Trophoblast cell (in vitro differentiated cells and primary cell): Measurements from ENCODE around the gene BCORL1.
A peak's percentile ranks its signal among the peaks of the same experiment; 100 is the strongest.

Experiments used
- DNase-seq, 2 donors: peaks; one replicate each; pipeline ENCODE4 v3.0.0-alpha.2; 2016
- H2AFZ ChIP-seq: 2 replicates; pipeline ENCODE4 v1.6.1; 2013; ENCODE audit warnings: low read length, moderate library complexity, mild to moderate bottlenecking; ENCODE audit not compliant: insufficient read depth, poor library complexity
- H2AK5ac ChIP-seq: 2 replicates; pipeline ENCODE4 v1.6.1; 2013; ENCODE audit warnings: mild to moderate bottlenecking, low read length
- H2BK120ac ChIP-seq: 2 replicates; pipeline ENCODE4 v1.6.1; 2013; ENCODE audit warnings: low read length, mild to moderate bottlenecking, moderate library complexity; ENCODE audit not compliant: insufficient read depth, poor library complexity
- H2BK12ac ChIP-seq: 2 replicates; pipeline ENCODE4 v1.6.1; 2013; ENCODE audit warnings: mild to moderate bottlenecking, low read length, moderate library complexity
- H2BK5ac ChIP-seq: 2 replicates; pipeline ENCODE4 v1.6.1; 2013; ENCODE audit warnings: low read length, low read depth, moderate library complexity, mild to moderate bottlenecking; ENCODE audit not compliant: poor library complexity
- H3K14ac ChIP-seq: 2 replicates; pipeline ENCODE4 v1.6.1; 2013; ENCODE audit warnings: mild to moderate bottlenecking, low read length
- H3K18ac ChIP-seq: 2 replicates; pipeline ENCODE4 v1.6.1; 2013; ENCODE audit warnings: mild to moderate bottlenecking, low read length
- H3K23ac ChIP-seq: 2 replicates; pipeline ENCODE4 v1.6.1; 2013; ENCODE audit warnings: low read length
- H3K27ac ChIP-seq: 2 replicates; pipeline ENCODE4 v1.5.1; 2013; ENCODE audit warnings: low read depth, mild to moderate bottlenecking, inconsistent platforms, low read length, moderate library complexity
- H3K27me3 ChIP-seq: 2 replicates; pipeline ENCODE4 v1.6.1; 2013; ENCODE audit warnings: inconsistent platforms, mild to moderate bottlenecking, low read length, moderate library complexity; ENCODE audit not compliant: insufficient read depth
- H3K36me3 ChIP-seq, 2 experiments: 1 replicate in 1 of 2; 2 replicates in 1 of 2; pipeline ENCODE4 v1.6.1; 2013; ENCODE audit warnings: low read length in 2 of 2, mild to moderate bottlenecking in 2 of 2, moderate library complexity in 1 of 2; ENCODE audit not compliant: insufficient read depth in 2 of 2, control insufficient read depth in 1 of 2
- H3K4ac ChIP-seq: 2 replicates; pipeline ENCODE4 v1.6.1; 2013; ENCODE audit warnings: low read depth, mild to moderate bottlenecking, low read length, moderate library complexity
- H3K4me1 ChIP-seq, 2 experiments: 1 replicate in 1 of 2; 2 replicates in 1 of 2; pipeline ENCODE4 v1.6.1; 2013; ENCODE audit warnings: low read length in 2 of 2, mild to moderate bottlenecking in 2 of 2, moderate library complexity in 1 of 2; ENCODE audit not compliant: insufficient read depth in 2 of 2, control insufficient read depth in 1 of 2
- H3K4me2 ChIP-seq: 2 replicates; pipeline ENCODE4 v1.6.1; 2013; ENCODE audit warnings: inconsistent platforms, mild to moderate bottlenecking, low read length, moderate library complexity
- H3K4me3 ChIP-seq: 2 replicates; pipeline ENCODE4 v1.5.1; 2013; ENCODE audit warnings: mild to moderate bottlenecking, low read depth, low read length, inconsistent platforms
- H3K79me1 ChIP-seq: one replicate; pipeline ENCODE4 v1.6.1; 2013; ENCODE audit warnings: low read length
- H3K79me2 ChIP-seq: 2 replicates; pipeline ENCODE4 v1.6.1; 2013; ENCODE audit warnings: low read length, mild to moderate bottlenecking; ENCODE audit not compliant: control insufficient read depth, insufficient read depth, poor library complexity
- H3K9ac ChIP-seq: 2 replicates; pipeline ENCODE4 v1.6.1; 2013; ENCODE audit warnings: mild to moderate bottlenecking, low read length
- H3K9me3 ChIP-seq: 2 replicates; pipeline ENCODE4 v1.6.1; 2013; ENCODE audit warnings: low read depth, mild to moderate bottlenecking, control low read depth, inconsistent platforms, low read length; ENCODE audit not compliant: insufficient read depth
- H4K12ac ChIP-seq: 2 replicates; pipeline ENCODE4 v1.6.1; 2013; ENCODE audit warnings: low read depth, mild to moderate bottlenecking, low read length, moderate library complexity
- H4K8ac ChIP-seq: 2 replicates; pipeline ENCODE4 v1.6.1; 2013; ENCODE audit warnings: low read depth, mild to moderate bottlenecking, low read length, moderate library complexity
- H4K91ac ChIP-seq: one replicate; pipeline ENCODE4 v1.6.1; 2013; ENCODE audit warnings: low read depth, mild to moderate bottlenecking, low read length, moderate library complexity
- WGBS: extraction: QIAGEN DNeasy Blood & Tissue Kit; methylation state at CpG from one replicate; pipeline ENCODE4 v1.1.7; 2013; ENCODE audit warnings: missing lambda C conversion rate; ENCODE audit not compliant: insufficient read length, insufficient coverage; ENCODE audit errors: extremely low coverage; 5-methylcytosine and 5-hydroxymethylcytosine counted together

BCORL1 gene

DNA sequence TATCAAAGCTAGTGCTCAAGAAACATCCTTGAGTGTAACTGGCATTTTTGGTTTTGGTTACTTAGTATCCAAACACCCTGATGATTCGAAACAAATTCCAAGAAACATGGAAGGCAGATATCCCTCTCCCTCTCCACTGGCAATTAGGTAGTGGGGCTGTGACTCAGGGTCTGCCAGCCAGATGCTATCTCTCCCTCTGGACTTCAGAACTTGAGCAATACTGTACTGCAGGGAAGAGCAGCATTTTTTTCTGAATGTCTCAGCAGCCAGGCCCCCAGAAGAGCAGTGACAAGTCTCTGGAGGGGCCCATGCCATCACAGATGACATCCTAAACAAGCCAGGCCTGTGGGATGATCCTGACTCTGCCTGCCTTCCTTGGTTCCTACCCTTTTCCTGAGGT, 37.3 kb upstream of the BCORL1 start:
- Histone ChIP-seq H2AFZ (no peak overlapping the region), H3K14ac (no peak overlapping the region), H3K36me3 (no peaks in the 10 kb centered on the region), H3K4ac (no peak overlapping the region), H3K4me1 (peaks cover 0 to 2% of the 10 kb centered on the region in 2 experiments), H2BK5ac (no peak overlapping the region), H4K91ac (no peak overlapping the region), H3K4me3 (no peak overlapping the region), H4K12ac (no peak overlapping the region), H2BK12ac (no peak overlapping the region), H3K18ac (no peak overlapping the region), H3K4me2 (no peak overlapping the region), H3K79me1 (no peaks in the 10 kb centered on the region), H2BK120ac (no peak overlapping the region), H3K9me3 (no peaks in the 10 kb centered on the region), H3K27me3 (no peaks in the 10 kb centered on the region), H3K23ac (no peak overlapping the region), H3K79me2 (no peaks in the 10 kb centered on the region), H3K9ac (no peak overlapping the region), H3K27ac (peak overlapping the region; percentile 52), H2AK5ac (no peak overlapping the region), H4K8ac (no peak overlapping the region)
- peak; percentile 80 to 83 for DNase-seq
- no CpG with 5 or more reads among the region's 1 CpG for WGBS

DNA sequence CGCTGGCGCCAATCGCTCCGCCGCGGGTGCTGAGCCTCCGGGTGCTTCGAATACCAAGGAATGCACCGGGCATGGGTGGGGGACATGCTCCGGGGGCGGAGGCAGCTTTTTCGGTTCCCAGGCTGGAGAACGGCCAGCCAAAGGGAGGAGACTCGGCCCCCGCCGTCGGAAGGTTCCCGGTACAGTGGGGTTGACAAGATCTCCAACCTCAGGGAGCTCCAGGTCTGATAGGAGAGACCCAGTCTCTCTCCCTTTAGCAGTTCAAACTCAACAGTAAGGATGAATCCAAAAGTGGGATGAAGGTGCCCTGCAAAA, 29.1 kb upstream of the BCORL1 start:
- H3K9me3 ChIP-seq: no peaks in the 10 kb centered on the region
- peak overlapping the region; percentile 67 for H4K8ac ChIP-seq
- WGBS: no CpG with 5 or more reads among the region's 18 CpGs
- H2BK120ac ChIP-seq: no peak overlapping the region
- H3K18ac ChIP-seq: no peak overlapping the region
- H3K79me1 ChIP-seq: peaks cover 6% of the 10 kb centered on the region
- peaks cover 6 to 14% of the 10 kb centered on the region in 2 experiments for H3K4me1 ChIP-seq
- peak overlapping the region; percentile 62 for H3K4me2 ChIP-seq
- DNase-seq: no peak
- no peaks in the 10 kb centered on the region for H3K36me3 ChIP-seq
- no peak overlapping the region for H4K91ac ChIP-seq
- no peak overlapping the region for H2BK5ac ChIP-seq
- H3K27ac ChIP-seq: no peak overlapping the region
- no peak overlapping the region for H3K14ac ChIP-seq
- H3K4me3 ChIP-seq: no peak overlapping the region
- H2BK12ac ChIP-seq: no peak overlapping the region
- H3K4ac ChIP-seq: no peak overlapping the region
- H2AK5ac ChIP-seq: no peak overlapping the region
- peak overlapping the region; percentile 63 for H2AFZ ChIP-seq
- peaks cover 2% of the 10 kb centered on the region for H3K79me2 ChIP-seq
- no peaks in the 10 kb centered on the region for H3K27me3 ChIP-seq
- no peak overlapping the region for H4K12ac ChIP-seq
- no peak overlapping the region for H3K23ac ChIP-seq
- no peak overlapping the region for H3K9ac ChIP-seq

DNA sequence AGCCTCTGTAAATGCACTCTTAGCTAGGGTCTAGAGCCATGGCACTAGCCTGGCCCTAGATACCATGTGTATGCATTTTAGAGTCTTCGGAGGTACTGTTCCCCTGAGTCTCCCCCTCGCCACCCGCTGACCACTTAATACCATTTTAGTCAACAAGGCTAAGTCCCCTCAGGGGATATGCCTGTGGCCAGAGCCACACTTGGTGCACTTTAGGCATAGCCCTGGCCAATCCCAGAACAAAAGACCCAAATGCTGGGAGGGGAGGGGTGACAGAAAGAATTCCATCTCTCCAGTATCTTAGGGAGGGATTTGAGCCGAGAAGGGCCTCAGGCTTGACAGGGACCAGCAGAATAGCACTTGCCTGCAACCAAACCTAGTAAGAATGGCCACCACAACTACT, 28.6 kb upstream of the BCORL1 start:
- no peak overlapping the region for H3K4me3 ChIP-seq
- H2AFZ ChIP-seq: no peak overlapping the region
- no peak overlapping the region for H2BK12ac ChIP-seq
- H3K79me1 ChIP-seq: peaks cover 6% of the 10 kb centered on the region
- H3K4me1 ChIP-seq: peaks cover 6 to 14% of the 10 kb centered on the region in 2 experiments
- no peak overlapping the region for H2AK5ac ChIP-seq
- H3K27ac ChIP-seq: no peak overlapping the region
- no peaks in the 10 kb centered on the region for H3K27me3 ChIP-seq
- H4K91ac ChIP-seq: no peak overlapping the region
- no peak overlapping the region for H3K18ac ChIP-seq
- H3K36me3 ChIP-seq: no peaks in the 10 kb centered on the region
- WGBS: no CpG with 5 or more reads among the region's 4 CpGs
- H3K23ac ChIP-seq: no peak overlapping the region
- no peak overlapping the region for H2BK5ac ChIP-seq
- no peak overlapping the region for H3K4ac ChIP-seq
- H4K8ac ChIP-seq: no peak overlapping the region
- no peak overlapping the region for H4K12ac ChIP-seq
- peaks cover 2% of the 10 kb centered on the region for H3K79me2 ChIP-seq
- H2BK120ac ChIP-seq: no peak overlapping the region
- H3K4me2 ChIP-seq: no peak overlapping the region
- no peak for DNase-seq
- no peaks in the 10 kb centered on the region for H3K9me3 ChIP-seq
- no peak overlapping the region for H3K9ac ChIP-seq
- H3K14ac ChIP-seq: no peak overlapping the region

DNA sequence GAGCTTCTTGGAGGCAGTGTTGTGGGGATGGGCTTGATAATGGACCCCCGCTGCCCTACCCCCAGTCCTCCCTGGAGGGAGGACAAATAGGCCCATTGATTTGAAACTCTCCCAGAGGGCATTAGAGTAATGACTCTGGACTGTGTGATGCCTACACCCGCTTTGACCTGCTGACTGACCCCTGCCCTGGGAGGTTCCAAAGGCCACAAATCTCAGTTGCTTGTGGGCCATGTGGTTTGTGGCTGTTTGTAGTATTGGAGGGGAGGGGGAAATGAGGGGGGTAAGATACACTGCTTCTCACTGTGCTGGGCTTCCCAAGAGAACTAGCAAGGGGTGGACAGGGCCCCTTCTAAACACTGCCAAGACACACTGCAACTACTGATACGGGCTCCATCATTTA, 27.6 kb upstream of the BCORL1 start:
- no peak overlapping the region for H3K23ac ChIP-seq
- no peak overlapping the region for H3K27ac ChIP-seq
- no CpG with 5 or more reads among the region's 3 CpGs for WGBS
- H3K36me3 ChIP-seq: no peaks in the 10 kb centered on the region
- no peak for DNase-seq
- H2BK5ac ChIP-seq: no peak overlapping the region
- no peak overlapping the region for H3K14ac ChIP-seq
- no peak overlapping the region for H4K91ac ChIP-seq
- no peak overlapping the region for H3K4me3 ChIP-seq
- no peaks in the 10 kb centered on the region for H3K27me3 ChIP-seq
- H3K4ac ChIP-seq: no peak overlapping the region
- H3K4me1 ChIP-seq: peaks cover 11 to 20% of the 10 kb centered on the region in 2 experiments
- H2BK12ac ChIP-seq: no peak overlapping the region
- peaks cover 2% of the 10 kb centered on the region for H3K79me2 ChIP-seq
- H2AFZ ChIP-seq: no peak overlapping the region
- H3K4me2 ChIP-seq: no peak overlapping the region
- H3K9me3 ChIP-seq: no peaks in the 10 kb centered on the region
- peaks cover 6% of the 10 kb centered on the region for H3K79me1 ChIP-seq
- H2AK5ac ChIP-seq: no peak overlapping the region
- no peak overlapping the region for H4K8ac ChIP-seq
- no peak overlapping the region for H2BK120ac ChIP-seq
- no peak overlapping the region for H3K18ac ChIP-seq
- no peak overlapping the region for H4K12ac ChIP-seq
- H3K9ac ChIP-seq: no peak overlapping the region
